Fibroblast of lung (primary cell): ENCODE measurements around the gene FOLR2.

ENCODE experiments used
- EZH2 ChIP-seq: IDR thresholded peaks from 2 replicates; pipeline ENCODE4 v1.5.1; 2012; ENCODE audit warnings: low read length, control low read depth, mild to moderate bottlenecking; ENCODE audit errors: missing control alignments
- TF ChIP-seq, protein P1 (sequence below), 2 donors: IDR thresholded peaks in 1 of 2; conservative IDR thresholded peaks in 1 of 2; 1 replicate in 1 of 2; 2 replicates in 1 of 2; pipeline ENCODE4 v1.5.1; 2011 to 2012; ENCODE audit warnings: low read length in 2 of 2, control low read depth in 1 of 2, inconsistent platforms in 1 of 2, low read depth in 1 of 2, mild to moderate bottlenecking in 1 of 2

DNA sequence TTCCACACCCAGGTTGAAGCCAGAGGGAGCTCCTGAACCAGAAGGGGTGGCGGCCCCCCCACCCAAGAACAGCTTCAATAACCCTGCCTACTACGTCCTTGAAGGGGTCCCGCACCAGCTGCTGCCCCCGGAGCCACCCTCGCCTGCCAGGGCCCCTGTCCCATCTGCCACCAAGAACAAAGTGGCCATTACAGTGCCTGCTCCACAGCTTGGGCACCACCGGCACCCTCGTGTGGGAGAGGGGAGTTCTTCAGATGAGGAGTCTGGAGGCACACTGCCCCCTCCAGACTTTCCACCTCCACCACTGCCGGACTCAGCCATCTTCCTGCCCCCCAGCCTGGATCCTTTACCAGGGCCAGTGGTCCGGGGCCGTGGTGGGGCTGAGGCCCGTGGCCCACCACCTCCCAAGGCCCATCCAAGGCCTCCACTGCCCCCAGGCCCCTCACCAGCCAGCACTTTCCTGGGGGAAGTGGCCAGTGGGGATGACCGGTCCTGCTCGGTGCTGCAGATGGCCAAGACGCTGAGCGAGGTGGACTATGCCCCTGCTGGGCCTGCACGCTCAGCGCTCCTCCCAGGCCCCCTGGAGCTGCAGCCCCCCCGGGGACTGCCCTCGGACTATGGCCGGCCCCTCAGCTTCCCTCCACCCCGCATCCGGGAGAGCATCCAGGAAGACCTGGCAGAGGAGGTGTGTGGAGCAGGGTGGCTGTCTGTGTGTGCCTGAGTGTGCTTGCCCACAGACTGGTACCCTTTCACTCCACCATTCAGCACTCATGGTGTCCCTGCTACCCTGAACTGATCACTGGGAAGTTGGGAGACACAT lies 20.7 kb downstream of the FOLR2 start:
- TF ChIP-seq, protein P1, sequence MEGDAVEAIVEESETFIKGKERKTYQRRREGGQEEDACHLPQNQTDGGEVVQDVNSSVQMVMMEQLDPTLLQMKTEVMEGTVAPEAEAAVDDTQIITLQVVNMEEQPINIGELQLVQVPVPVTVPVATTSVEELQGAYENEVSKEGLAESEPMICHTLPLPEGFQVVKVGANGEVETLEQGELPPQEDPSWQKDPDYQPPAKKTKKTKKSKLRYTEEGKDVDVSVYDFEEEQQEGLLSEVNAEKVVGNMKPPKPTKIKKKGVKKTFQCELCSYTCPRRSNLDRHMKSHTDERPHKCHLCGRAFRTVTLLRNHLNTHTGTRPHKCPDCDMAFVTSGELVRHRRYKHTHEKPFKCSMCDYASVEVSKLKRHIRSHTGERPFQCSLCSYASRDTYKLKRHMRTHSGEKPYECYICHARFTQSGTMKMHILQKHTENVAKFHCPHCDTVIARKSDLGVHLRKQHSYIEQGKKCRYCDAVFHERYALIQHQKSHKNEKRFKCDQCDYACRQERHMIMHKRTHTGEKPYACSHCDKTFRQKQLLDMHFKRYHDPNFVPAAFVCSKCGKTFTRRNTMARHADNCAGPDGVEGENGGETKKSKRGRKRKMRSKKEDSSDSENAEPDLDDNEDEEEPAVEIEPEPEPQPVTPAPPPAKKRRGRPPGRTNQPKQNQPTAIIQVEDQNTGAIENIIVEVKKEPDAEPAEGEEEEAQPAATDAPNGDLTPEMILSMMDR (conservative IDR thresholded peaks at IDR 0.05 in 1 of 2, IDR thresholded peaks at IDR 0.05 in 1 of 2; ENCODE audit: low read depth in 1 of 2, low read length in 2 of 2) = no peak
- TF ChIP-seq EZH2 = no peak
